ENCODE measurements around the gene ZNF804B.

GRCh38 chr7:88756802-88757201 lies 2.7 kb upstream of the ZNF804B start:
- TF ChIP-seq POLR2A (IDR thresholded peaks at IDR 0.05; ENCODE audit: extremely low read depth, insufficient read length) = no peak
- no peak for TF ChIP-seq CTCF (IDR thresholded peaks at IDR 0.05; ENCODE audit: low read depth, low read length)
- no peak for TF ChIP-seq MYC (IDR thresholded peaks at IDR 0.05; ENCODE audit: low read depth, low read length)
